ENCODE results near the gene LCN12. TPM values are rescaled to one million over a fixed set of nuclear protein-coding genes. Genes with fewer than 3 reads are reported as not detected.

Gene LCN12
- polyA plus RNA-seq, 1 donor from 2014 or later, result 2.9 TPM

DNA sequence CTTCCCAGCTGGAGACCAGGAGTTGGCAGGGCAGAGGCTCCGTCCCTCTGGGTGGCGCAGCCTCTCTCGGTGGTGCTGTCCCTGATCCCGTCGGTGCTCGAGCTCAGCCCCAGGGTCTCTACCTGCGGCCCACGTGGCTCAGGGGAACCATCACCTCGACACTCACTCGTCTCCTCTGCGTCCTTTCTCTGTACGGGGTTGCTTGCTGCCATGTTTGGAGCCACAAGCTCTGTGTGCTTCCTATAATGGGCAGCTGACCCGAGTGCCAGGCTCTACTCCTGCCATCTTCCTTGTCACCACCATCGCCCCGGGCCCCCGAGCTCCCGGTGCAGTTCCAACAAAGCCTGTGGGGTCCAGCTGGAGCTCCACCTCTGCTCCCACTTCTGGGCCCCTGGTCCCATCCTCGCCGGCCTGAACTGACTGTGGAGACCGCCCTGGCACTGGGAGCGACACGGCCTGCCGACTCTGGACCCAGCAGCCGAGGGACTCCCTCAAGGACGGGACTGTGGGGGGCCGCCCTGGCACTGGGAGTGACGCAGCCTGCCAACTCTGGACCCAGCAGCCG, 12.6 kb upstream of the LCN12 start:
- Histone ChIP-seq H3K79me2 (replicated peaks; ENCODE audit: insufficient read depth, low read length) (peaks cover 8% of the 10 kb centered on the region), H3K9me2 (ENCODE audit: insufficient read depth, low read length) (no peaks in the 10 kb centered on the region), H3K36me3 (ENCODE audit: insufficient read depth, low read length) (peaks cover 6% of the 10 kb centered on the region), H3K4me2 (ENCODE audit: low read length) (no peak overlapping the region), H3K4me3 (ENCODE audit: low read length) (no peak overlapping the region), H4K20me1 (ENCODE audit: insufficient read depth) (no peaks in the 10 kb centered on the region), H3K27ac (ENCODE audit: low read length) (no peak overlapping the region), H3K9me3 (ENCODE audit: low read length) (no peaks in the 10 kb centered on the region), H3F3A (ENCODE audit: insufficient read depth, low read length, poor library complexity, severe bottlenecking) (no peaks in the 10 kb centered on the region), H3K9ac (ENCODE audit: low read length) (no peak overlapping the region), H2AFZ (ENCODE audit: low read depth, low read length) (no peak overlapping the region), H3K27me3 (ENCODE audit: insufficient read depth, low read depth, low read length) (no peaks in the 10 kb centered on the region)
- TF ChIP-seq EZH2 (IDR thresholded peaks at IDR 0.05; ENCODE audit: borderline replicate concordance, insufficient read depth, low read length, poor library complexity, severe bottlenecking) (no peak), TAF1 (IDR thresholded peaks at IDR 0.05; ENCODE audit: low read depth) (no peak), RAD21 (conservative IDR thresholded peaks at IDR 0.05) (no peak), EP300 (conservative IDR thresholded peaks at IDR 0.05; ENCODE audit: poor library complexity, severe bottlenecking) (no peak), POLR2AphosphoS5 (IDR thresholded peaks at IDR 0.05) (no peak), SMC3 (conservative IDR thresholded peaks at IDR 0.05; ENCODE audit: poor library complexity) (no peak), MXI1 (conservative IDR thresholded peaks at IDR 0.05; ENCODE audit: poor library complexity, severe bottlenecking) (no peak)
- TF ChIP-seq, protein P1, sequence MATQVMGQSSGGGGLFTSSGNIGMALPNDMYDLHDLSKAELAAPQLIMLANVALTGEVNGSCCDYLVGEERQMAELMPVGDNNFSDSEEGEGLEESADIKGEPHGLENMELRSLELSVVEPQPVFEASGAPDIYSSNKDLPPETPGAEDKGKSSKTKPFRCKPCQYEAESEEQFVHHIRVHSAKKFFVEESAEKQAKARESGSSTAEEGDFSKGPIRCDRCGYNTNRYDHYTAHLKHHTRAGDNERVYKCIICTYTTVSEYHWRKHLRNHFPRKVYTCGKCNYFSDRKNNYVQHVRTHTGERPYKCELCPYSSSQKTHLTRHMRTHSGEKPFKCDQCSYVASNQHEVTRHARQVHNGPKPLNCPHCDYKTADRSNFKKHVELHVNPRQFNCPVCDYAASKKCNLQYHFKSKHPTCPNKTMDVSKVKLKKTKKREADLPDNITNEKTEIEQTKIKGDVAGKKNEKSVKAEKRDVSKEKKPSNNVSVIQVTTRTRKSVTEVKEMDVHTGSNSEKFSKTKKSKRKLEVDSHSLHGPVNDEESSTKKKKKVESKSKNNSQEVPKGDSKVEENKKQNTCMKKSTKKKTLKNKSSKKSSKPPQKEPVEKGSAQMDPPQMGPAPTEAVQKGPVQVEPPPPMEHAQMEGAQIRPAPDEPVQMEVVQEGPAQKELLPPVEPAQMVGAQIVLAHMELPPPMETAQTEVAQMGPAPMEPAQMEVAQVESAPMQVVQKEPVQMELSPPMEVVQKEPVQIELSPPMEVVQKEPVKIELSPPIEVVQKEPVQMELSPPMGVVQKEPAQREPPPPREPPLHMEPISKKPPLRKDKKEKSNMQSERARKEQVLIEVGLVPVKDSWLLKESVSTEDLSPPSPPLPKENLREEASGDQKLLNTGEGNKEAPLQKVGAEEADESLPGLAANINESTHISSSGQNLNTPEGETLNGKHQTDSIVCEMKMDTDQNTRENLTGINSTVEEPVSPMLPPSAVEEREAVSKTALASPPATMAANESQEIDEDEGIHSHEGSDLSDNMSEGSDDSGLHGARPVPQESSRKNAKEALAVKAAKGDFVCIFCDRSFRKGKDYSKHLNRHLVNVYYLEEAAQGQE (IDR thresholded peaks at IDR 0.05; ENCODE audit: borderline replicate concordance), result no peak
- TF ChIP-seq, protein P2, sequence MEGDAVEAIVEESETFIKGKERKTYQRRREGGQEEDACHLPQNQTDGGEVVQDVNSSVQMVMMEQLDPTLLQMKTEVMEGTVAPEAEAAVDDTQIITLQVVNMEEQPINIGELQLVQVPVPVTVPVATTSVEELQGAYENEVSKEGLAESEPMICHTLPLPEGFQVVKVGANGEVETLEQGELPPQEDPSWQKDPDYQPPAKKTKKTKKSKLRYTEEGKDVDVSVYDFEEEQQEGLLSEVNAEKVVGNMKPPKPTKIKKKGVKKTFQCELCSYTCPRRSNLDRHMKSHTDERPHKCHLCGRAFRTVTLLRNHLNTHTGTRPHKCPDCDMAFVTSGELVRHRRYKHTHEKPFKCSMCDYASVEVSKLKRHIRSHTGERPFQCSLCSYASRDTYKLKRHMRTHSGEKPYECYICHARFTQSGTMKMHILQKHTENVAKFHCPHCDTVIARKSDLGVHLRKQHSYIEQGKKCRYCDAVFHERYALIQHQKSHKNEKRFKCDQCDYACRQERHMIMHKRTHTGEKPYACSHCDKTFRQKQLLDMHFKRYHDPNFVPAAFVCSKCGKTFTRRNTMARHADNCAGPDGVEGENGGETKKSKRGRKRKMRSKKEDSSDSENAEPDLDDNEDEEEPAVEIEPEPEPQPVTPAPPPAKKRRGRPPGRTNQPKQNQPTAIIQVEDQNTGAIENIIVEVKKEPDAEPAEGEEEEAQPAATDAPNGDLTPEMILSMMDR (IDR thresholded peaks at IDR 0.05; ENCODE audit: poor library complexity, severe bottlenecking), result no peak

DNA sequence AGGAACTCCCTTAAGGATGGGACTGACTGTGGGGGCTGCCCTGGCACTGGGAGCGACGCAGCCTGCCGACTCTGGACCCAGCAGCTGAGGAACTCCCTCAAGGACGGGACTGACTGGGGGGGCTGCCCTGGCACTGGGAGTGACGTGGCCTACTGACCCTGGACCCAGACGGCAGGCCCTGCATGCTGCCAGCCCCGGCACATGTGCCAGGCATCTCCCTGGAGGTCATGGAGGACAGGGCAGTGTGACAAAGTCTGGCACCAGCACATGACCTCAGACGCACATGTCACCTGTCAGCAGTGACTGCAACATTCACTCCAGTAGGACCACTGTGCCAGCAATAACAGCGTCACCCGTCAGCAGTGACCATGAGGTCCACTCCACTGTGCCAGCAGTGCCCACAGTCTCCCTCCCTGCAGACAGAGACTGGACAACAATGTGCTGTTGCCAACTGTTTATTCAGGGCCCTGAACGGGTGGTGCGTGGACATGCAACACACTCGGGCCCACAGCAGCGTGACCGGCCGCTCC, 12.0 kb upstream of the LCN12 start:
- H3K9me2 ChIP-seq (ENCODE audit: insufficient read depth, low read length), result no peaks in the 10 kb centered on the region
- H3K4me2 ChIP-seq (ENCODE audit: low read length), result no peak overlapping the region
- H3K9me3 ChIP-seq (ENCODE audit: low read length), result no peaks in the 10 kb centered on the region
- no peaks in the 10 kb centered on the region for H3K27me3 ChIP-seq (ENCODE audit: insufficient read depth, low read depth, low read length)
- no peak for TF ChIP-seq RAD21 (conservative IDR thresholded peaks at IDR 0.05)
- no peak for TF ChIP-seq EZH2 (IDR thresholded peaks at IDR 0.05; ENCODE audit: borderline replicate concordance, insufficient read depth, low read length, poor library complexity, severe bottlenecking)
- peaks cover 6% of the 10 kb centered on the region for H3K36me3 ChIP-seq (ENCODE audit: insufficient read depth, low read length)
- no peak overlapping the region for H3K27ac ChIP-seq (ENCODE audit: low read length)
- H3K9ac ChIP-seq (ENCODE audit: low read length), result no peak overlapping the region
- no peak overlapping the region for H3K4me3 ChIP-seq (ENCODE audit: low read length)
- H3K79me2 ChIP-seq (replicated peaks; ENCODE audit: insufficient read depth, low read length), result peaks cover 8% of the 10 kb centered on the region
- H2AFZ ChIP-seq (ENCODE audit: low read depth, low read length), result no peak overlapping the region
- H4K20me1 ChIP-seq (ENCODE audit: insufficient read depth), result no peaks in the 10 kb centered on the region
- no peaks in the 10 kb centered on the region for H3F3A ChIP-seq (ENCODE audit: insufficient read depth, low read length, poor library complexity, severe bottlenecking)

Data from neural cell (in vitro differentiated cells).